ENCODE data around the gene CNTN4. TPM values are rescaled to one million over a fixed set of nuclear protein-coding genes. Genes with fewer than 3 reads are reported as not detected.

Gene CNTN4
- total and polyA plus RNA-seq, 2 donors (not counting 3 experiments of a cell fraction or from before 2014, with no cell fraction given): not detected

DNA sequence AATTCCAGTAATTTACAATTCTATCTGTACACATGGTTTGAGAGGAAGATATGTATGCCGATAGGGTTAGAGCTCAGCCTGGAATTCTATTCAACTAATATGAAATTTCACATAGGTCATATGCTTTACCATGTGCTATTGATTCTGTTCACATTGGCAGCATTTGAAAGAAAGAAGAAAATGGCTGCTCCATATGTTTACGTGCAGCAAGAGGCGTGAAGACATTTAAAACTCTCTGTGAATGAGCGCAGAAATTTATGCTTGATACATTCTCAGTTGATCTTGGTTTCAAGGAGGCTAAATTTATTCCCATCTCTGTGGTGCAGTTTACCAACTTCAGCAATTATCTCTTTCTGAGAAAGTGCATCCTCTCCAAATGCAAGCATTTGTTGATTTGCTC lies 478.9 kb downstream of the CNTN4 start:
- H2AFZ ChIP-seq (ENCODE audit: low read depth, low read length): no peak overlapping the region
- no peaks in the 10 kb centered on the region for H3K4me1 ChIP-seq (ENCODE audit: control insufficient read depth, extremely low read depth, insufficient read depth, low read length)
- no peak overlapping the region for H3K9ac ChIP-seq (replicated peaks; ENCODE audit: extremely low read depth, insufficient read depth, low read length)
- ChIA-PET POLR2A (no interaction called here), CTCF (no interaction called here)
- no peak overlapping the region for H3K27ac ChIP-seq (ENCODE audit: insufficient read depth, low read depth, low read length)
- no peaks in the 10 kb centered on the region for H3K9me1 ChIP-seq (replicated peaks; ENCODE audit: control insufficient read depth, extremely low read depth, insufficient read depth, low read length)
- no TSS peak for BruUV-seq (replicated peaks)
- H3K4me3 ChIP-seq (replicated peaks in 1 of 3; ENCODE audit: insufficient read depth in 1 of 3, low read depth in 1 of 3, low read length in 3 of 3): no peak overlapping the region
- dilution Hi-C loops (cut with MboI; ENCODE audit: extremely low pct_ligation_motif_present, low sequenced_read_pairs) (no loop called here), intact Hi-C loops (cut with micrococcal nuclease) (no loop called here)
- H3K4me2 ChIP-seq (ENCODE audit: insufficient read depth, low read length): no peak overlapping the region
- H3K79me2 ChIP-seq (ENCODE audit: control insufficient read depth, insufficient read depth, low read length): no peaks in the 10 kb centered on the region
- TF ChIP-seq, protein P1, sequence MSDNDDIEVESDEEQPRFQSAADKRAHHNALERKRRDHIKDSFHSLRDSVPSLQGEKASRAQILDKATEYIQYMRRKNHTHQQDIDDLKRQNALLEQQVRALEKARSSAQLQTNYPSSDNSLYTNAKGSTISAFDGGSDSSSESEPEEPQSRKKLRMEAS (IDR thresholded peaks at IDR 0.05; ENCODE audit: insufficient read depth, insufficient read length): no peak
- TF ChIP-seq, protein P2, sequence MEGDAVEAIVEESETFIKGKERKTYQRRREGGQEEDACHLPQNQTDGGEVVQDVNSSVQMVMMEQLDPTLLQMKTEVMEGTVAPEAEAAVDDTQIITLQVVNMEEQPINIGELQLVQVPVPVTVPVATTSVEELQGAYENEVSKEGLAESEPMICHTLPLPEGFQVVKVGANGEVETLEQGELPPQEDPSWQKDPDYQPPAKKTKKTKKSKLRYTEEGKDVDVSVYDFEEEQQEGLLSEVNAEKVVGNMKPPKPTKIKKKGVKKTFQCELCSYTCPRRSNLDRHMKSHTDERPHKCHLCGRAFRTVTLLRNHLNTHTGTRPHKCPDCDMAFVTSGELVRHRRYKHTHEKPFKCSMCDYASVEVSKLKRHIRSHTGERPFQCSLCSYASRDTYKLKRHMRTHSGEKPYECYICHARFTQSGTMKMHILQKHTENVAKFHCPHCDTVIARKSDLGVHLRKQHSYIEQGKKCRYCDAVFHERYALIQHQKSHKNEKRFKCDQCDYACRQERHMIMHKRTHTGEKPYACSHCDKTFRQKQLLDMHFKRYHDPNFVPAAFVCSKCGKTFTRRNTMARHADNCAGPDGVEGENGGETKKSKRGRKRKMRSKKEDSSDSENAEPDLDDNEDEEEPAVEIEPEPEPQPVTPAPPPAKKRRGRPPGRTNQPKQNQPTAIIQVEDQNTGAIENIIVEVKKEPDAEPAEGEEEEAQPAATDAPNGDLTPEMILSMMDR (IDR thresholded peaks at IDR 0.05; ENCODE audit: extremely low read depth in 1 of 2, insufficient read depth in 1 of 2, low read depth in 1 of 2, low read length in 2 of 2): no peak
- TF ChIP-seq GATA2 (IDR thresholded peaks at IDR 0.05; ENCODE audit: insufficient read depth, insufficient read length, low read depth, low read length) (no peak), POLR2AphosphoS5 (IDR thresholded peaks at IDR 0.05; ENCODE audit: insufficient read depth, low read depth, low read length) (no peak), JUN (IDR thresholded peaks at IDR 0.05; ENCODE audit: borderline replicate concordance, insufficient read depth, insufficient read length, low read depth) (no peak), EZH2 (IDR thresholded peaks at IDR 0.05; ENCODE audit: borderline replicate concordance, low read depth, low read length, severe bottlenecking) (no peak), POLR2A (IDR thresholded peaks at IDR 0.05; ENCODE audit: low read depth, low read length) (no peak), FOS (IDR thresholded peaks at IDR 0.05; ENCODE audit: borderline replicate concordance, insufficient read depth, low read length) (no peak), MYC (IDR thresholded peaks at IDR 0.05; ENCODE audit: low read depth, low read length) (no peak)
- peaks cover 4% of the 10 kb centered on the region for H3K9me3 ChIP-seq (replicated peaks; ENCODE audit: control insufficient read depth, insufficient read depth, low read length)
- no peaks in the 10 kb centered on the region for H4K20me1 ChIP-seq (replicated peaks; ENCODE audit: control insufficient read depth, extremely low read depth, insufficient read depth, low read length)
- no peaks in the 10 kb centered on the region for H3K27me3 ChIP-seq (ENCODE audit: control insufficient read depth in 2 of 2, insufficient read depth in 2 of 2, low read length in 2 of 2)
- no peaks in the 10 kb centered on the region for H3K36me3 ChIP-seq (ENCODE audit: control insufficient read depth in 2 of 2, extremely low read depth in 1 of 2, insufficient read depth in 2 of 2, low read length in 2 of 2)
- DNase-seq (ENCODE audit: low read depth, low spot score) (no peak), FAIRE-seq (no peak)

All from endothelial cell of umbilical vein (primary cell).